H1 (cell line): Measurements from ENCODE around the gene RPRD2. TPM values are rescaled to one million over a fixed set of nuclear protein-coding genes. Genes with fewer than 3 reads are reported as not detected.

Source experiments
- CTCF ChIA-PET: fragments of 300-600 bp; sonication (Branson Sonifier 250); formaldehyde crosslinking; loops from one replicate; lab custom pipeline; 2021; ENCODE audit not compliant: partially characterized antibody; lab: Charles Lee
- POLR2A ChIA-PET: fragments of 300-600 bp; sonication (Branson Sonifier 250); formaldehyde crosslinking; loops from one replicate; lab custom pipeline; 2021; ENCODE audit warnings: inconsistent platforms; ENCODE audit not compliant: partially characterized antibody; lab: Charles Lee
- DNase-seq, 2 experiments: peaks; one replicate each; pipeline versions ENCODE4 v3.0.0 to v3.0.0-alpha.2; 2010 to 2022; ENCODE audit warnings: low spot score in 2 of 2, low read depth in 1 of 2, mixed read lengths in 1 of 2
- FAIRE-seq: peaks from 2 replicates; lab custom pipeline; 2011; peaks lifted over from hg19 to GRCh38; lab: Jason Lieb, UNC
- H2AFZ ChIP-seq: 2 replicates; pipeline ENCODE4 v1.8.1; 2012; ENCODE audit warnings: low read length, inconsistent platforms
- H2AK5ac ChIP-seq: 2 replicates; pipeline ENCODE4 v1.6.1; 2013; ENCODE audit warnings: low read depth, low read length
- H2BK120ac ChIP-seq: replicated peaks from 2 replicates; pipeline ENCODE3; 2013; ENCODE audit warnings: low read depth, low read length, inconsistent platforms
- H2BK12ac ChIP-seq: 2 replicates; pipeline ENCODE4 v1.6.1; 2013; ENCODE audit warnings: low read depth, low read length
- H2BK15ac ChIP-seq: 2 replicates; pipeline ENCODE4 v1.6.1; 2013; ENCODE audit warnings: low read length
- H2BK20ac ChIP-seq: 2 replicates; pipeline ENCODE4 v1.6.1; 2013; ENCODE audit warnings: low read length
- H2BK5ac ChIP-seq: 2 replicates; pipeline ENCODE4 v1.6.1; 2013; ENCODE audit warnings: low read depth, low read length
- H3K14ac ChIP-seq: 2 replicates; pipeline ENCODE4 v1.6.1; 2013; ENCODE audit warnings: inconsistent platforms; ENCODE audit not compliant: insufficient read length
- H3K18ac ChIP-seq: 2 replicates; pipeline ENCODE4 v1.6.1; 2013; ENCODE audit warnings: low read length; ENCODE audit errors: extremely low read depth
- H3K23ac ChIP-seq: 2 replicates; pipeline ENCODE4 v1.6.1; 2013; ENCODE audit warnings: inconsistent platforms; ENCODE audit not compliant: insufficient read length
- H3K23me2 ChIP-seq: 2 replicates; pipeline ENCODE4 v1.6.1; 2013; ENCODE audit warnings: low read depth, low read length
- H3K27ac ChIP-seq: 2 replicates; pipeline ENCODE4 v1.6.1; 2011; ENCODE audit warnings: low read depth, low read length, inconsistent platforms
- H3K27me3 ChIP-seq, 4 experiments: replicated peaks in 1 of 4; 1 replicate in 1 of 4; 2 replicates in 3 of 4; pipeline versions ENCODE4 v1.6.1 to v1.8.1; 2011 to 2013; ENCODE audit warnings: low read length in 3 of 4, mild to moderate bottlenecking in 3 of 4, inconsistent platforms in 2 of 4, mixed read lengths in 2 of 4, moderate library complexity in 1 of 4; ENCODE audit not compliant: control insufficient read depth in 3 of 4, insufficient read depth in 3 of 4; ENCODE audit errors: extremely low read depth in 1 of 4
- H3K36me3 ChIP-seq, 4 experiments: 2 replicates each; pipeline versions ENCODE4 v1.6.1 to v1.8.1; 2011 to 2013; ENCODE audit warnings: mild to moderate bottlenecking in 4 of 4, low read length in 3 of 4, moderate library complexity in 2 of 4, control low read depth in 1 of 4, inconsistent platforms in 1 of 4; ENCODE audit not compliant: insufficient read depth in 4 of 4, control insufficient read depth in 2 of 4
- H3K4ac ChIP-seq: replicated peaks from 2 replicates; pipeline ENCODE3; 2013; ENCODE audit warnings: low read length, low read depth, mixed read lengths, inconsistent platforms; ENCODE audit not compliant: insufficient read length
- H3K4me1 ChIP-seq, 4 experiments: replicated peaks in 1 of 4; 1 replicate in 1 of 4; 2 replicates in 3 of 4; pipeline versions ENCODE4 v1.6.1 to v1.8.1; 2011 to 2013; ENCODE audit warnings: low read length in 3 of 4, inconsistent platforms in 2 of 4, mixed read lengths in 1 of 4; ENCODE audit not compliant: insufficient read depth in 4 of 4, control insufficient read depth in 3 of 4
- H3K4me2 ChIP-seq, 2 experiments: 2 replicates each; pipeline versions ENCODE4 v1.6.1 to v1.8.1; 2011 to 2013; ENCODE audit warnings: low read depth in 2 of 2, low read length in 2 of 2, control low read depth in 1 of 2, inconsistent platforms in 1 of 2, mild to moderate bottlenecking in 1 of 2; ENCODE audit not compliant: insufficient read depth in 1 of 2
- H3K4me3 ChIP-seq, 4 experiments: fragments of 200-600, 300-600 bp in 1 of 4; sonication (generic), shearing (Covaris generic), sonication (Bioruptor Twin) in 1 of 4; 2 replicates each; pipeline versions ENCODE4 v1.5.1 to v1.8.1; 2011 to 2016; ENCODE audit warnings: low read length in 4 of 4, low read depth in 3 of 4, control low read depth in 2 of 4, inconsistent platforms in 2 of 4, mild to moderate bottlenecking in 2 of 4, mixed read lengths in 1 of 4, moderate library complexity in 1 of 4; ENCODE audit not compliant: insufficient read depth in 2 of 4; ENCODE audit errors: extremely low read depth in 1 of 4
- H3K56ac ChIP-seq: replicated peaks from 2 replicates; pipeline ENCODE3; 2013; ENCODE audit warnings: low read depth, mild to moderate bottlenecking, mixed read lengths, low read length, inconsistent platforms; ENCODE audit not compliant: insufficient read length
- H3K79me1 ChIP-seq: 2 replicates; pipeline ENCODE4 v1.6.1; 2013; ENCODE audit warnings: low read depth, low read length, control low read depth
- H3K79me2 ChIP-seq, 2 experiments: 2 replicates each; pipeline versions ENCODE4 v1.6.1 to v1.8.1; 2012 to 2013; ENCODE audit warnings: low read length in 2 of 2, mild to moderate bottlenecking in 2 of 2, inconsistent platforms in 1 of 2; ENCODE audit not compliant: insufficient read depth in 2 of 2, control insufficient read depth in 1 of 2
- H3K9ac ChIP-seq, 4 experiments: replicated peaks in 1 of 4; 1 replicate in 1 of 4; 2 replicates in 3 of 4; pipeline versions ENCODE4 v1.6.1 to v1.8.1; 2011 to 2013; ENCODE audit warnings: low read depth in 3 of 4, low read length in 3 of 4, control low read depth in 2 of 4, mild to moderate bottlenecking in 2 of 4, moderate library complexity in 2 of 4, inconsistent platforms in 1 of 4; ENCODE audit errors: extremely low read depth in 1 of 4
- H3K9me3 ChIP-seq, 2 experiments: 2 replicates each; pipeline versions ENCODE4 v1.6.1 to v1.8.1; 2012 to 2013; ENCODE audit warnings: mild to moderate bottlenecking in 2 of 2, moderate library complexity in 2 of 2, control low read depth in 1 of 2, inconsistent platforms in 1 of 2, low read depth in 1 of 2, low read length in 1 of 2, mixed read lengths in 1 of 2; ENCODE audit not compliant: insufficient read depth in 2 of 2
- H4K20me1 ChIP-seq, 2 experiments: replicated peaks in 1 of 2; 2 replicates each; pipeline versions ENCODE3 to v1.8.1; 2011 to 2013; ENCODE audit warnings: inconsistent platforms in 2 of 2, low read length in 2 of 2, mild to moderate bottlenecking in 1 of 2; ENCODE audit not compliant: insufficient read depth in 2 of 2, control insufficient read depth in 1 of 2
- H4K5ac ChIP-seq: 2 replicates; pipeline ENCODE4 v1.6.1; 2013; ENCODE audit warnings: low read length, low read depth, mixed read lengths, inconsistent platforms; ENCODE audit not compliant: insufficient read length
- H4K8ac ChIP-seq: 2 replicates; pipeline ENCODE4 v1.8.0; 2013; ENCODE audit warnings: mild to moderate bottlenecking, moderate library complexity, low read length, inconsistent platforms; ENCODE audit not compliant: insufficient read depth; ENCODE audit errors: extremely low read depth
- H4K91ac ChIP-seq: replicated peaks from 2 replicates; pipeline ENCODE3; 2013; ENCODE audit warnings: low read length, mixed read lengths, inconsistent platforms; ENCODE audit not compliant: insufficient read length
- BCL11A ChIP-seq, 2 experiments: IDR thresholded peaks; one replicate each; pipeline ENCODE4 v1.6.1; 2011; ENCODE audit warnings: low read depth in 2 of 2, low read length in 2 of 2, mild to moderate bottlenecking in 2 of 2
- CHD1 ChIP-seq: IDR thresholded peaks from 2 replicates; pipeline ENCODE4 v1.6.1; 2012; ENCODE audit warnings: low read depth, low read length, improper control_type of control experiment
- KDM4A ChIP-seq: IDR thresholded peaks from one replicate; pipeline ENCODE4 v1.7.1; 2012; ENCODE audit warnings: low read depth, mild to moderate bottlenecking, moderate library complexity, low read length, inconsistent platforms; ENCODE audit not compliant: severe bottlenecking
- RAD21 ChIP-seq, 2 experiments: IDR thresholded peaks in 1 of 2; conservative IDR thresholded peaks in 1 of 2; 2 replicates each; pipeline ENCODE4 v1.6.1; 2011; ENCODE audit warnings: low read depth in 2 of 2, low read length in 2 of 2, improper control_type of control experiment in 1 of 2, inconsistent platforms in 1 of 2, mild to moderate bottlenecking in 1 of 2, moderate library complexity in 1 of 2
- RFX5 ChIP-seq: IDR thresholded peaks from 2 replicates; pipeline ENCODE4 v1.6.1; 2011; ENCODE audit warnings: low read depth, low read length, improper control_type of control experiment, borderline replicate concordance
- SAP30 ChIP-seq: fragments of 300-600 bp; sonication (generic); IDR thresholded peaks from 2 replicates; pipeline ENCODE4 v1.7.1; 2012; ENCODE audit warnings: low read length, moderate library complexity, mild to moderate bottlenecking, inconsistent platforms; ENCODE audit not compliant: insufficient read depth, insufficient replicate concordance
- SIN3A ChIP-seq, 2 experiments: IDR thresholded peaks in 1 of 2; conservative IDR thresholded peaks in 1 of 2; 2 replicates each; pipeline ENCODE4 v1.6.1; 2011 to 2012; ENCODE audit warnings: low read length in 2 of 2, improper control_type of control experiment in 1 of 2, low read depth in 1 of 2, mild to moderate bottlenecking in 1 of 2
- SIRT6 ChIP-seq: IDR thresholded peaks from one replicate; pipeline ENCODE4 v1.7.1; 2012; ENCODE audit warnings: low read length, inconsistent platforms
- SP4 ChIP-seq: IDR thresholded peaks from 2 replicates; pipeline ENCODE4 v1.6.1; 2012; ENCODE audit warnings: low read length, inconsistent platforms
- SUZ12 ChIP-seq: fragments of 200-600 bp; sonication (generic); IDR thresholded peaks from 2 replicates; pipeline ENCODE4 v1.6.1; 2012; ENCODE audit warnings: mild to moderate bottlenecking, inconsistent platforms, low read length, moderate library complexity, mixed read lengths
- TAF7 ChIP-seq: optimal IDR thresholded peaks from 2 replicates; pipeline ENCODE3; 2011; ENCODE audit warnings: low read depth, mild to moderate bottlenecking, inconsistent platforms, low read length, moderate library complexity, borderline replicate concordance
- YY1 ChIP-seq: IDR thresholded peaks from 2 replicates; pipeline ENCODE4 v1.6.1; 2011; ENCODE audit warnings: low read depth, mild to moderate bottlenecking, low read length
- WGBS, 2 experiments: shearing (Covaris generic) in 1 of 2; methylation state at CpG; one replicate each; pipeline versions ENCODE4 v1.1.6 to v1.1.7; 2013 to 2015; ENCODE audit warnings: low lambda C conversion rate in 2 of 2, mixed read lengths in 2 of 2, inconsistent platforms in 1 of 2, low coverage in 1 of 2, missing lambda C conversion rate in 1 of 2; ENCODE audit not compliant: insufficient replicate concordance in 2 of 2, insufficient coverage in 1 of 2, insufficient read length in 1 of 2; ENCODE audit errors: extremely low coverage in 1 of 2, missing lambda C conversion rate in 1 of 2; 5-methylcytosine and 5-hydroxymethylcytosine counted together
- polyA plus RNA-seq, 7 experiments: library from polyadenylated mRNA; depleted of rRNA in 3 of 7; stranded (reverse) in 5 of 7; unstranded in 2 of 7; fragments of >200 nt in 5 of 7; fragments of 200-250 nt in 2 of 7; gene quantifications; 1 replicate in 5 of 7; 2 replicates in 1 of 7; 4 replicates in 1 of 7; pipeline versions ENCODE4 v1.2.1 to v1.2.3, GENCODE V29; 2011 to 2013; ENCODE audit warnings: missing spikeins in 2 of 7, mixed read lengths in 2 of 7
- total RNA-seq: library from RNA; stranded (reverse); fragmentation: NEBNext Ultra II Directional; extraction: Animal tissue kit (Norgen Biotek cat#: 25700); gene quantifications from 2 replicates; pipeline ENCODE4 v1.2.1, GENCODE V29; 2021

RPRD2 gene
- total and polyA plus RNA-seq, 2 of the 8 experiments (the other 6 are each of a cell fraction or from before 2014, with no cell fraction given), result 14.4 to 32.4 TPM

- H2BK15ac ChIP-seq, result no peak overlapping the region
- no peak overlapping the region for H3K56ac ChIP-seq
- H3K4me2 ChIP-seq, result no peak overlapping the region
- H4K5ac ChIP-seq, result no peak overlapping the region
- peaks cover 0 to 2% (median 1%) of the 10 kb centered on the region in 4 experiments; a peak in 4 of 7 replicates for H3K4me1 ChIP-seq
- no peak overlapping the region for H4K91ac ChIP-seq
- H3K4ac ChIP-seq, result no peak overlapping the region
- ChIA-PET POLR2A (interaction anchor here (1.0 to 2.5 kb wide), 4 partner anchors 10 to 157 kb away, joined by 3 to 7 read pairs (median 4); partner anchors contain the start of gene RPRD2), CTCF (interaction anchor here (1.4 to 22.4 kb wide), 2 partner anchors 11 to 39 kb away, joined by 3 to 253 read pairs; no protein-coding TSS in a partner anchor)
- H3K27me3 ChIP-seq, result no peaks in the 10 kb centered on the region
- no peak overlapping the region for H4K8ac ChIP-seq
- H2BK12ac ChIP-seq, result no peak overlapping the region
- no peak overlapping the region for H3K4me3 ChIP-seq
- no peak overlapping the region for H2BK120ac ChIP-seq
- H3K36me3 ChIP-seq, result no peaks in the 10 kb centered on the region
- no peak overlapping the region for H2BK5ac ChIP-seq
- no peak overlapping the region for H3K23ac ChIP-seq
- no peak overlapping the region for H3K27ac ChIP-seq
- no peaks in the 10 kb centered on the region for H3K79me2 ChIP-seq
- no peak overlapping the region for H3K14ac ChIP-seq
- H2BK20ac ChIP-seq, result no peak overlapping the region
- H3K23me2 ChIP-seq, result peaks cover under 1% of the 10 kb centered on the region; the same call in 1 of the 2 replicates
- H3K9ac ChIP-seq, result no peak overlapping the region
- H3K9me3 ChIP-seq, result no peaks in the 10 kb centered on the region
- DNase-seq (no peak), FAIRE-seq (no peak)
- H3K79me1 ChIP-seq, result no peaks in the 10 kb centered on the region
- H2AFZ ChIP-seq, result no peak overlapping the region
- H2AK5ac ChIP-seq, result no peak overlapping the region
- H4K20me1 ChIP-seq, result no peaks in the 10 kb centered on the region
- WGBS, 2 experiments, result 100% methylated on average over 1 of the region's 1 CpG; no CpG with 5 or more reads in 1 of the 2 experiments
- H3K18ac ChIP-seq, result no peak overlapping the region
- TF ChIP-seq CHD1, result no peak
- TF ChIP-seq SUZ12, result no peak
- no peak for TF ChIP-seq SAP30
- no peak for TF ChIP-seq SP4
- no peak for TF ChIP-seq YY1
- no peak for TF ChIP-seq RAD21 (IDR thresholded peaks at IDR 0.05 in 1 of 2, conservative IDR thresholded peaks at IDR 0.05 in 1 of 2; ENCODE audit: low read depth in 2 of 2, low read length in 2 of 2)
- TF ChIP-seq BCL11A (IDR thresholded peaks at IDR 0.05; ENCODE audit: low read depth in 2 of 2, low read length in 2 of 2), result no peak
- TF ChIP-seq SIN3A (conservative IDR thresholded peaks at IDR 0.05 in 1 of 2, IDR thresholded peaks at IDR 0.05 in 1 of 2; ENCODE audit: low read depth in 1 of 2, low read length in 2 of 2), result no peak
- TF ChIP-seq KDM4A, result no peak
- TF ChIP-seq SIRT6, result no peak
- TF ChIP-seq TAF7, result no peak
- TF ChIP-seq RFX5, result no peak
Measured at GRCh38 chr1:150521196-150521968, 157.4 kb downstream of the RPRD2 start.
